MM.1S (cell line): ENCODE data around the gene CD34.

Experiments used
- EZH2 ChIP-seq: fragments of 300-600 bp; sonication (generic); optimal IDR thresholded peaks from 2 replicates; pipeline ENCODE3; 2017; ENCODE audit warnings: low read depth, mild to moderate bottlenecking, antibody characterized with exemption, low read length, mixed read lengths
- TF ChIP-seq, protein P1 (sequence below): fragments of 300-600 bp; sonication (generic); IDR thresholded peaks from 2 replicates; pipeline ENCODE4 v1.5.1; 2016; ENCODE audit warnings: antibody characterized with exemption, low read length, mixed read lengths

DNA sequence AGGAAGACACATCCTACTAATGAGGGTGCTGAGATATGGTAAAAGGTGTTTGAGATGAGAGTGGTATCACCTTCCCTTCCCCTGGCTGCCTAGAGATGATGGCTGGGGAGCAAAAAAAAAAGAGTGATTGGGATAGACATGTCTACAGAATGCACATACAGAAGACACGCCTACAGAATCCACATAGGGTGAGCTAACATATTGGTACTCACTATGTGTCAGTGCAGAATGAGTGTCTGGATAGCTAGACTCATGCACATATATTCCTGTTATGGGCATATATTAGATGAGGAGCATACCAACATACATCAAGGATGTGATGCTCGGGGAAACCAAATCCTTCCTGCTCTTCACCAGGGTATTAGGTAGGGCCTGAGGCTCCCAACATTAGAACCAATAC is 16.2 kb downstream of the CD34 start:
- TF ChIP-seq, protein P1, sequence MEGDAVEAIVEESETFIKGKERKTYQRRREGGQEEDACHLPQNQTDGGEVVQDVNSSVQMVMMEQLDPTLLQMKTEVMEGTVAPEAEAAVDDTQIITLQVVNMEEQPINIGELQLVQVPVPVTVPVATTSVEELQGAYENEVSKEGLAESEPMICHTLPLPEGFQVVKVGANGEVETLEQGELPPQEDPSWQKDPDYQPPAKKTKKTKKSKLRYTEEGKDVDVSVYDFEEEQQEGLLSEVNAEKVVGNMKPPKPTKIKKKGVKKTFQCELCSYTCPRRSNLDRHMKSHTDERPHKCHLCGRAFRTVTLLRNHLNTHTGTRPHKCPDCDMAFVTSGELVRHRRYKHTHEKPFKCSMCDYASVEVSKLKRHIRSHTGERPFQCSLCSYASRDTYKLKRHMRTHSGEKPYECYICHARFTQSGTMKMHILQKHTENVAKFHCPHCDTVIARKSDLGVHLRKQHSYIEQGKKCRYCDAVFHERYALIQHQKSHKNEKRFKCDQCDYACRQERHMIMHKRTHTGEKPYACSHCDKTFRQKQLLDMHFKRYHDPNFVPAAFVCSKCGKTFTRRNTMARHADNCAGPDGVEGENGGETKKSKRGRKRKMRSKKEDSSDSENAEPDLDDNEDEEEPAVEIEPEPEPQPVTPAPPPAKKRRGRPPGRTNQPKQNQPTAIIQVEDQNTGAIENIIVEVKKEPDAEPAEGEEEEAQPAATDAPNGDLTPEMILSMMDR = no peak
- TF ChIP-seq EZH2 = no peak
